IgD-negative memory B cell (primary cell): ENCODE measurements around the gene GATAD2B. TPM values are rescaled to one million over a fixed set of nuclear protein-coding genes. Genes with fewer than 3 reads are reported as not detected.

ENCODE experiments used
- H3K27ac Mint-ChIP-seq, 3 donors: one replicate each; pipeline ENCODE4 v1.8.0; 2020 to 2022; ENCODE audit warnings: mild to moderate bottlenecking in 3 of 3, mixed read lengths in 3 of 3, moderate library complexity in 1 of 3
- H3K27me3 Mint-ChIP-seq: one replicate; pipeline ENCODE4 v1.8.0; 2021; ENCODE audit warnings: mixed read lengths
- H3K36me3 Mint-ChIP-seq: one replicate; pipeline ENCODE4 v1.8.0; 2020; ENCODE audit warnings: mild to moderate bottlenecking, mixed read lengths
- H3K4me1 Mint-ChIP-seq, 3 donors: one replicate each; pipeline ENCODE4 v1.8.0; 2020 to 2022; ENCODE audit warnings: mixed read lengths in 3 of 3, mild to moderate bottlenecking in 1 of 3
- H3K4me3 Mint-ChIP-seq, 4 donors: one replicate each; pipeline ENCODE4 v1.8.0; 2020 to 2022; ENCODE audit warnings: mild to moderate bottlenecking in 4 of 4, mixed read lengths in 4 of 4, moderate library complexity in 3 of 4
- H3K9me3 Mint-ChIP-seq, 3 donors: one replicate each; pipeline ENCODE4 v1.8.0; 2020 to 2021; ENCODE audit warnings: mixed read lengths in 3 of 3, mild to moderate bottlenecking in 1 of 3
- polyA plus RNA-seq: library from polyadenylated mRNA; unstranded; fragments of 300-500 nt; fragmentation: Illumina TruSeq; gene quantifications from one replicate; pipeline ENCODE4 v1.2.3, GENCODE V29; 2021

The GATAD2B gene
- polyA plus RNA-seq, 1 donor from 2014 or later = 4.6 TPM

GRCh38 chr1:153958111-153958960 lies 35.6 kb upstream of the GATAD2B start, which contains the start of gene CRTC2:
TSS of gene CRTC2 (minus strand) at chr1:153958612. CDS start at chr1:153958497, 115 bp downstream.
- no peaks in the 10 kb centered on the region for H3K36me3 Mint-ChIP-seq
- peaks cover 13 to 51% (median 34%) of the 10 kb centered on the region in 3 donors for H3K4me1 Mint-ChIP-seq
- peak within 1 kb of the TSS; percentile 77 to 98 (median 98) for H3K27ac Mint-ChIP-seq
- peak within 1 kb of the TSS; percentile 89 to 99 (median 98) for H3K4me3 Mint-ChIP-seq
- H3K9me3 Mint-ChIP-seq = no peaks in the 10 kb centered on the region
- H3K27me3 Mint-ChIP-seq = no peaks in the 10 kb centered on the region

GRCh38 chr1:153957744-153958110 lies 35.0 kb upstream of the GATAD2B start:
- peak overlapping the region; percentile 89 to 99 (median 98) for H3K4me3 Mint-ChIP-seq
- H3K36me3 Mint-ChIP-seq = no peaks in the 10 kb centered on the region
- peaks cover 12 to 51% (median 36%) of the 10 kb centered on the region in 3 donors for H3K4me1 Mint-ChIP-seq
- H3K27ac Mint-ChIP-seq = peak overlapping the region; percentile 77 to 98 (median 98)
- H3K27me3 Mint-ChIP-seq = no peaks in the 10 kb centered on the region
- no peaks in the 10 kb centered on the region for H3K9me3 Mint-ChIP-seq

GRCh38 chr1:153956997-153957715 lies 34.4 kb upstream of the GATAD2B start:
- Mint-ChIP-seq H3K27me3 (no peaks in the 10 kb centered on the region), H3K4me1 (peaks cover 12 to 46% (median 31%) of the 10 kb centered on the region in 3 donors), H3K4me3 (peak overlapping the region; percentile 89 to 99 (median 98)), H3K27ac (peak overlapping the region; percentile 77 to 98 (median 98)), H3K36me3 (no peaks in the 10 kb centered on the region), H3K9me3 (no peaks in the 10 kb centered on the region)

GRCh38 chr1:153954826-153955225 lies 32.1 kb upstream of the GATAD2B start:
- H3K9me3 Mint-ChIP-seq = no peaks in the 10 kb centered on the region
- H3K27me3 Mint-ChIP-seq = no peaks in the 10 kb centered on the region
- H3K4me3 Mint-ChIP-seq = peak overlapping the region in 1 of 4 donors; percentile 74
- H3K4me1 Mint-ChIP-seq = peaks cover 12 to 41% (median 27%) of the 10 kb centered on the region in 3 donors
- peak overlapping the region in 1 of 3 donors; percentile 63 for H3K27ac Mint-ChIP-seq
- no peaks in the 10 kb centered on the region for H3K36me3 Mint-ChIP-seq

- peaks cover 12 to 41% (median 25%) of the 10 kb centered on the region in 3 donors for H3K4me1 Mint-ChIP-seq
- peak overlapping the region in 2 of 4 donors; percentile 17 to 74 for H3K4me3 Mint-ChIP-seq
- no peaks in the 10 kb centered on the region for H3K36me3 Mint-ChIP-seq
Observed at GRCh38 chr1:153953859-153954365, 31.1 kb upstream of the GATAD2B start.

DNA sequence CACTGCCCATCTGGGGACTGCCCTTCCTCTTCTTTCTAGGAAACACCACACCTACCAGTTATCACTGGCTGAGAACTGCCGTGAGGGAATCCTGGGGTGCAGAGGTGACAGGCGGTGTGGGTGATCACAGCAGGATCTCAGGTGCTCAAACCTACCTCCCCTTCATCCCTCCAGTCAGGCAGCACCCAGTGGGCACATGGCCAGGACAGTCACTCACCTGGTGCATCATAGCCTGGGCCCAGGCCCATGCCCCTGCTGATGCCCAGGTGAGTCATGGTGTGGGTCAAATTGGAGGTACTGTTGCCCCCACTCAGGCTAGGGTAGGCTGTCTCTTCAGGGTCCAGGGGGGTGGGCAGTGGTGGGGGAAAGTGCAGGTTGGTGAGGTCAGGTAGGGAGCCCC lies 29.0 kb upstream of the GATAD2B start:
- Mint-ChIP-seq H3K4me1 (peaks cover 11 to 36% (median 24%) of the 10 kb centered on the region in 3 donors), H3K4me3 (no peak overlapping the region), H3K27ac (no peak overlapping the region), H3K9me3 (no peaks in the 10 kb centered on the region), H3K27me3 (no peaks in the 10 kb centered on the region), H3K36me3 (no peaks in the 10 kb centered on the region)

More at GRCh38 chr1:153953859-153954365, 31.1 kb upstream of the GATAD2B start:
- no peaks in the 10 kb centered on the region for H3K9me3 Mint-ChIP-seq
- no peaks in the 10 kb centered on the region for H3K27me3 Mint-ChIP-seq
- H3K27ac Mint-ChIP-seq = peak overlapping the region in 2 of 3 donors; percentile 9 to 61

GRCh38 chr1:153951183-153951582 lies 28.4 kb upstream of the GATAD2B start:
- Mint-ChIP-seq H3K9me3 (no peaks in the 10 kb centered on the region), H3K36me3 (no peaks in the 10 kb centered on the region), H3K27me3 (no peaks in the 10 kb centered on the region), H3K4me3 (peak overlapping the region in 1 of 4 donors; percentile 84), H3K27ac (peak overlapping the region in 1 of 3 donors; percentile 96), H3K4me1 (peaks cover 10 to 31% (median 20%) of the 10 kb centered on the region in 3 donors)

GRCh38 chr1:153946622-153947241 lies 24.0 kb upstream of the GATAD2B start, which contains the start of gene DENND4B:
TSS of gene DENND4B (minus strand) at chr1:153946718. CDS start at chr1:153944374, 2,344 bp downstream.
- Mint-ChIP-seq H3K4me3 (peak within 1 kb of the TSS; percentile 91 to 99 (median 96)), H3K27me3 (no peaks in the 10 kb centered on the region), H3K27ac (peak within 1 kb of the TSS; percentile 98 to 100 (median 99)), H3K9me3 (no peaks in the 10 kb centered on the region), H3K36me3 (peaks cover 6% of the 10 kb centered on the region), H3K4me1 (peaks cover 15 to 27% (median 23%) of the 10 kb centered on the region in 3 donors)

DNA sequence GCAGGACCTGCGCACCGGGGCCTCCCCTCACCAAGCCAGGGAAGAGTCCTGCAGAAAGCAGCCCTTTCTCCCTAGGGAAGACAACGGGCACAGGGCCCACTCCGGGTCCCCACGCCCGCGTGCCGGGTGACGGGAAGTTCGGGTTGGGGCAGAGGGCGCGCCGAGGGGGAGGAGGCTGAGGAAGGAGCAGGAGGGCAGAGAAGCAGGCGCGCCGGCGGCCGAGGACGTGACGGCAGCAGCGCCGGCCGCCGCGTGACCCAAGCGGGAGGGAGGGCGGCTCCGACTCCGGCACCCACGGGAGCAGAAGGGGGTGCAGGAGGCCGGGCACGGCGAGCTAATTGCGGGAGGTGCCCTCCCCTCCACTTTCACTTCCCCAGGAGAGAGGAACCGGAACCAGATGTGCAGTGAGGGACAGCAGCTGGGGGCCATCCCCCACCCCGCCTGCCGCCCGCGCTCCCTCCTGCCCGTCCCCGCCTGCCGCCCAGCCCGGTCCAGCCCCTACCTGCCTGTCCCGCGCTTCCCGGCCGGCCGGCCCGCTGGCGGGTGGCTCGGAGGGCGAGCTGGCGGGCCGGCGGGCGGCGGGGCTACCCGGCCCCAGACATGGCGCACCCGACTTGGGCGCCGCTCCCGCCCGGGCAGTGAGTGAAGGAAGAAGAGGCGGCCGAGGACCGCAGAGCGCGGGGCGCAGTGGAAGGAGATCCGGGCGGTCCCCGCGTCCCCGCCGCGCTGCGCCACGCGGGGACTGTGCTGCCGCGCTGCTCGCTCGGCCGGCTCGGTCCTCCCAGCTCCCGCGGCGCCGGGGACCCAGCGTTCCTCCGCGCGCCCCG lies 23.2 kb upstream of the GATAD2B start:
- Mint-ChIP-seq H3K27ac (peak overlapping the region; percentile 98 to 100 (median 99)), H3K4me1 (peaks cover 15 to 28% (median 23%) of the 10 kb centered on the region in 3 donors), H3K36me3 (peaks cover 6% of the 10 kb centered on the region), H3K9me3 (no peaks in the 10 kb centered on the region), H3K27me3 (no peaks in the 10 kb centered on the region), H3K4me3 (peak overlapping the region; percentile 91 to 99 (median 96))

DNA sequence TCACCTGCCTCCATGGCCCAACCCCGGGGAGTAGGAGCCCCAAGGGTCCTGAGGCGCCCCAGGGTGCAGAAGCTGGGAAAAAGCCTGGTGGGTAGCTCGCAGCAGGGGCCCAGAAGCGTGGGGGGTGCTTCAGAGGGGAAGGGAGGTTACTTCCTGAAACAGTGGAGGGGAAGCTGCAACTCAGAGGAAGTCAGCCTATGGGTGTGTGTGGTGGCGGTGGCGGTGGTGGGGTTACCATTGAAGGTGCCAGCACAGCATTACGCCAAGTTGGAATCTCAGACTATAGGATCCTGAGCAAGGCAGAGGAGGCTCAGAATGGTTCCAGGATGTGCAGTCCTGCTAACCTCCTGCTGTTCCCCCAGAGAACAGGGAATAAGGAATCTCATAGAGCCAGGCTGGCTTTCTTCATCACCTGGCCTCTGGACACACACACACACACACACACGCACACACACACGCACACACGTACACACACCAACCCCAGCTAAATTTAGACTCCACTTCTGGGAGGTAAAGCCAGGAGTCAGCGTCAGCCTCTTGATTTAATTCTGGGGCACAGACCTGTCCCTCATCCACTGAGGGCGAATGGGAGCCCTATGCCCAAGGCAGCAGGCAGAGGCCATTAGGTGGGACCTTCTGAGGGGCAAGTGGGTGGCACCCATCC lies 22.5 kb upstream of the GATAD2B start:
- Mint-ChIP-seq H3K27me3 (no peaks in the 10 kb centered on the region), H3K9me3 (no peaks in the 10 kb centered on the region), H3K36me3 (peaks cover 6% of the 10 kb centered on the region), H3K4me1 (peaks cover 15 to 28% (median 21%) of the 10 kb centered on the region in 3 donors), H3K4me3 (peak overlapping the region; percentile 91 to 99 (median 96)), H3K27ac (peak overlapping the region; percentile 98 to 100 (median 99))

GRCh38 chr1:153944827-153945117 lies 22.0 kb upstream of the GATAD2B start:
- Mint-ChIP-seq H3K9me3 (no peaks in the 10 kb centered on the region), H3K4me1 (peaks cover 17 to 27% (median 20%) of the 10 kb centered on the region in 3 donors), H3K36me3 (peaks cover 6% of the 10 kb centered on the region), H3K4me3 (peak overlapping the region; percentile 91 to 99 (median 96)), H3K27me3 (no peaks in the 10 kb centered on the region), H3K27ac (peak overlapping the region; percentile 98 to 100 (median 99))

DNA sequence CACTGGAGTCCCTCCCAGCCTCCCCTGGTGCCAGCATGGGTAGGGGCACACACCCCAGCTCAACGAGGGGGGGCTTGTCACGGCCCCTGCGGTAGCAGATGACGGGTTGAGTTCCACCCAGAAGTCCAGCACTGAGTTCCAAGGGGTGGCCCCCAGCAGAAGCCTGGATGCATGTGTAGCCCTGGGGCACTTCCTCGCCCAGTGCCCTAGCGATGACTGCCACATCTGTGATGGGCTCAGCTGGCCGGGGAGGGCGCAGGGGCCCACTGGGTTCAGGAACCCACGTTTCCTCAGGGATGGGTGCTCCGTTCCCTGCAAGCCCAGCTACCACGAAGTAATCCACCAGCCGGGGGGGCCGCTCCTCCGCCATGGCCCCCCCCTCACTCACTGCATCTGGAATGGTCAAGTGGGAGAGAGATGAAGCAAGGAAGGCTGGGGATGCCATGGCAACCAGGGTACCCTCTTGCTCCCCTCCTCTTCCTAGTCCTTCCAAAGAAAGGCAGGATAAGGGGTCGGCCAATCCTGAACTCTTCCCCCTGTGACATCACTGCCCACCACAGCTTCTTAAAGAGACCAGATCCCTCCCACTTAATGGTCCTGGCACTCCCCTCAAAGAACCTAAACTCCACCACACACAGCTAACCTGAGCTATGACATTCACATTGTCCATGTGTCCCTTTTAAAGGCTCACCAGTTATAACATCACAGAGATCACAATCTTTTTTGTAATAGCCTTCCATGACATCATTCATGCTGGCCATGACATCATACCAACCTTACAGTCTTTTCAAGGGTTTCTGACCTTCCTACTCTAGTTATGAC lies 21.4 kb upstream of the GATAD2B start:
- no peaks in the 10 kb centered on the region for H3K9me3 Mint-ChIP-seq
- peak overlapping the region; percentile 91 to 99 (median 96) for H3K4me3 Mint-ChIP-seq
- peaks cover 6% of the 10 kb centered on the region for H3K36me3 Mint-ChIP-seq
- peaks cover 19 to 27% (median 20%) of the 10 kb centered on the region in 3 donors for H3K4me1 Mint-ChIP-seq
- H3K27me3 Mint-ChIP-seq = no peaks in the 10 kb centered on the region
- H3K27ac Mint-ChIP-seq = peak overlapping the region; percentile 98 to 100 (median 99)
